ENCODE results near the gene CORO6. TPM values are rescaled to one million over a fixed set of nuclear protein-coding genes. Genes with fewer than 3 reads are reported as not detected.

The CORO6 gene
- total and polyA plus RNA-seq, 3 donors from 2014 or later = 6.3 to 15.5 (median 11.7) TPM

DNA sequence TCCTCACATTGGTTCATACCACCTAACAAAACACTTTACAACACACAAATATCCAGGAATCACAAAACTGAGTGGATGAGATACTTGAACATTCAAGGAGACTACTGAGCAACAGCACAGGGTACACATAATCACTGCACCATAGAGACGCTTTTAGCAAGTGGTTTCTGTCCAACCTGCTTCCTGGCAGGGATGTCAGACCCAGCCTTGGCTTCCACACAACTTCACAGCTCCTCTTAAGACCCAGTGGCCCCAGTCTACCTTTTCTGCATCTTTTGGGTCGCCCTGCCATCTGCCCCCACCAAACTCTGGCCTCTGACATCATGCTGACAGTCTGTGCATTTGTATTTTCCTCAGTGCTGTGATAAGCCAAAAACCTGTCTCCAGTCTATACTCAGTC, 5.9 kb upstream of the CORO6 start:
- Histone ChIP-seq H3K4me3 (no peak overlapping the region), H3K27ac (no peak overlapping the region), H3K36me3 (ENCODE audit: low read depth, missing control alignments) (no peaks in the 10 kb centered on the region), H3K9me3 (no peaks in the 10 kb centered on the region), H3K4me1 (no peaks in the 10 kb centered on the region), H3K27me3 (no peaks in the 10 kb centered on the region)
- intact Hi-C loops (cut with DNase I; ENCODE audit: low total_unique reads) = loop anchor here (5.0 kb wide), 1 partner anchor 149 kb away; no protein-coding TSS in a partner anchor
- TF ChIP-seq POLR2A (IDR thresholded peaks at IDR 0.05) = no peak
- TF ChIP-seq, protein P1, sequence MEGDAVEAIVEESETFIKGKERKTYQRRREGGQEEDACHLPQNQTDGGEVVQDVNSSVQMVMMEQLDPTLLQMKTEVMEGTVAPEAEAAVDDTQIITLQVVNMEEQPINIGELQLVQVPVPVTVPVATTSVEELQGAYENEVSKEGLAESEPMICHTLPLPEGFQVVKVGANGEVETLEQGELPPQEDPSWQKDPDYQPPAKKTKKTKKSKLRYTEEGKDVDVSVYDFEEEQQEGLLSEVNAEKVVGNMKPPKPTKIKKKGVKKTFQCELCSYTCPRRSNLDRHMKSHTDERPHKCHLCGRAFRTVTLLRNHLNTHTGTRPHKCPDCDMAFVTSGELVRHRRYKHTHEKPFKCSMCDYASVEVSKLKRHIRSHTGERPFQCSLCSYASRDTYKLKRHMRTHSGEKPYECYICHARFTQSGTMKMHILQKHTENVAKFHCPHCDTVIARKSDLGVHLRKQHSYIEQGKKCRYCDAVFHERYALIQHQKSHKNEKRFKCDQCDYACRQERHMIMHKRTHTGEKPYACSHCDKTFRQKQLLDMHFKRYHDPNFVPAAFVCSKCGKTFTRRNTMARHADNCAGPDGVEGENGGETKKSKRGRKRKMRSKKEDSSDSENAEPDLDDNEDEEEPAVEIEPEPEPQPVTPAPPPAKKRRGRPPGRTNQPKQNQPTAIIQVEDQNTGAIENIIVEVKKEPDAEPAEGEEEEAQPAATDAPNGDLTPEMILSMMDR (IDR thresholded peaks at IDR 0.05) = no peak
- no peak for DNase-seq
- 94% methylated on average over 2 of the region's 2 CpGs for WGBS, 2 donors

DNA sequence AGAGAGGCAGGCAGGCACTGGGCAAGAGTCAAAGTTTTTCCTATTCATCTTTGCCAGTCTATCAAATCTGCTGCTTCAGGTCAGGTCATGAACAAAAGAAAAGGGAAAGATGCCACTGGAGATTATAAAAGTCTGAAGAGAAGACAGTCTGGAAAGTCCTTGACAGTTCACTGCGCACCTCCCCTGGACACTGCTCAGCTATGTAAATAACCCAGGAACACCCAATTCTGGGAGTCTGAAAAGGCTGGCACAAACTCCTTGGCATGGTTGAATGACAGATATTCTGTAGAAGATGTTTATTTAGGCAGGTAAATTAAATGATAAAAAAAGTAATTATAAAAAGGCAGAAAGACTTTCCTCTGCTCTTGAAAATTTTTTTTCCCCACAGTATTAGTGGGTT, 5.2 kb upstream of the CORO6 start:
- intact Hi-C loops (cut with DNase I; ENCODE audit: low total_unique reads) = loop anchor here (5.0 kb wide), 1 partner anchor 149 kb away; no protein-coding TSS in a partner anchor
- Histone ChIP-seq H3K36me3 (ENCODE audit: low read depth, missing control alignments) (no peaks in the 10 kb centered on the region), H3K4me1 (no peaks in the 10 kb centered on the region), H3K27me3 (no peaks in the 10 kb centered on the region), H3K9me3 (no peaks in the 10 kb centered on the region), H3K4me3 (no peak overlapping the region), H3K27ac (no peak overlapping the region)
- WGBS, 2 donors = 93 to 95% methylated on average over 1 of the region's 1 CpG
- no peak for TF ChIP-seq POLR2A (IDR thresholded peaks at IDR 0.05)
- TF ChIP-seq, protein P1 (IDR thresholded peaks at IDR 0.05) = no peak
- DNase-seq = no peak

DNA sequence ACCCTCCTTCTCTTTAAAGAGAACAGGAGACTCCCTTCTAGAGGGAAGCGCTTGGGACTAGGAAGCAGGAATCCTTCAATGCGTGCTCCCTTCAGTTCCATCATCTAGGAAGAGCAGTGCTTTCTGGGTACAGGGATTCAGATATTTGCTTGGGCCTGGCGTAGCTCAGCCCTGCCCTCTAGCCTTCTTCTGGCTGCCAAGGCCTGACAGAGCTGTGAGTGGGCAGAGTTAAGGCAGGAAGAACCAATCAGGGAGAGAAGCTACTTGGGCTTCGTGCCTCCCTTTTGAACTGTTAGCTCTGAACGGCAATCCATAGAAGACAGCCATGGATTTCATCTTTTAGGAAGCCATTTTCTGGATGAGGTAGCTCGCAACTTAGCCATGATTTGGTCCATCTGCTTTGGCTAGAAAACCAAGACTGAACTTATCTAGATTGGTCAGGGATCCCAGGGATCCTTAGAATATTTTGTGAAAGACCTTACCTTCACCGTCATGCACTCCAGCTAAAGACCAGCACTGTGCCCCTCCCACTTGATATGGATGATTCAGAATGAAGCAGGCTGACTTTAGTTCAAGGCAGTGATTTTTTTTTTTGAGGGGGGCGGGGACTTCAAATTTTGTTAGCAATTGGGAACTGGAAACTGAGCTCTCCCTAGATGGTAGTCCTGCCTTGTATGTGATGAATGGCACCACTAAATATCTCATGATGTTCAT, 2.5 kb upstream of the CORO6 start:
- no peak overlapping the region for H3K27ac ChIP-seq
- no peaks in the 10 kb centered on the region for H3K9me3 ChIP-seq
- intact Hi-C loops (cut with DNase I; ENCODE audit: low total_unique reads) = loop anchor here (5.0 kb wide), 1 partner anchor 152 kb away; no protein-coding TSS in a partner anchor
- H3K36me3 ChIP-seq (ENCODE audit: low read depth, missing control alignments) = no peaks in the 10 kb centered on the region
- H3K4me3 ChIP-seq = no peak overlapping the region
- 81 to 83% methylated on average over 8 of the region's 8 CpGs for WGBS, 2 donors
- TF ChIP-seq, protein P1 (IDR thresholded peaks at IDR 0.05) = no peak
- H3K4me1 ChIP-seq = no peaks in the 10 kb centered on the region
- DNase-seq = no peak
- H3K27me3 ChIP-seq = no peaks in the 10 kb centered on the region

DNA sequence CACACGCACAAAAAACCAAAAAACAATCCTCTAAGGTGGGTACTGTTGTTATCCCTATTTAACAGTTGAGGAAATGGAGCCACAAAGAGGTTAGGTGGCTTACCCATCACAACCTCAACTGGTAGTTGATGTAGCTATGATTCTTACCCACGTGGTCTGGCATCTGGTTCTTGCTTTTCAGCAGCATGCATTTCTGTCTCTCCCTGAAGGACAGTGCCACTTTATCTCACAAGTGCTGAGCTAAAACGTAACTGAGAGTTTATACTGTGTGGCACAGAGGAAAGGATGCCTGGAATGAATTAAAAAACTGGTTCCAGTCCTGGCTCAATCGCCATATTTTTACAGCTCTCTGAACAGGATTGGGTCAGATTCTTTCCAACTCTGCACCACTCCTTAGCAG, 1.9 kb upstream of the CORO6 start:
- H3K4me1 ChIP-seq = no peaks in the 10 kb centered on the region
- 59 to 79% methylated on average over 4 of the region's 4 CpGs for WGBS, 2 donors
- DNase-seq = no peak
- H3K36me3 ChIP-seq (ENCODE audit: low read depth, missing control alignments) = no peaks in the 10 kb centered on the region
- intact Hi-C loops (cut with DNase I; ENCODE audit: low total_unique reads) = no loop called here
- no peak overlapping the region for H3K27ac ChIP-seq
- TF ChIP-seq, protein P1 (IDR thresholded peaks at IDR 0.05) = no peak
- no peak for TF ChIP-seq POLR2A (IDR thresholded peaks at IDR 0.05)
- no peaks in the 10 kb centered on the region for H3K9me3 ChIP-seq
- no peaks in the 10 kb centered on the region for H3K27me3 ChIP-seq
- H3K4me3 ChIP-seq = no peak overlapping the region

DNA sequence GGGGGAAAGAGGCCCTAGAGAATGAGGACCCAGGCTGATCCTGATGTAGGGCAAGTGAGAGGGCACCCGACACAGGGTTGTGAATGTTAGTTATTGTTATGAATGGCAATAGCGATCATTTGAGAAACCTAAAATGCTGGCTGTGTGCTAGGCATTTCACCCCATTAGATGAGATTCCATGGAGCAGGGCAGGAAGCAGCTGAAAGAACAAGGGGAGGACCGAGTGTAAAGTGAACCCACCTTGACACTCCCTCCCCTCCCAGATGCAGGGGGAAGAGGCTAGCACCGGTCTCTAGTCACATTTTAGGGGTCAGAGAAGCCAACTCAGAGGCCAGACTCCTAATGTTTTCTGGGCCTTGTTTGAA, 553 bp upstream of the CORO6 start:
- TF ChIP-seq POLR2A (IDR thresholded peaks at IDR 0.05) = no peak
- TF ChIP-seq, protein P1 (IDR thresholded peaks at IDR 0.05) = no peak
- H3K27ac ChIP-seq = no peak overlapping the region
- no peak for DNase-seq
- H3K36me3 ChIP-seq (ENCODE audit: low read depth, missing control alignments) = no peaks in the 10 kb centered on the region
- H3K4me3 ChIP-seq = peak overlapping the region; percentile 47 to 58
- intact Hi-C loops (cut with DNase I; ENCODE audit: low total_unique reads) = no loop called here
- 55 to 57% methylated on average over 4 of the region's 4 CpGs for WGBS, 2 donors
- no peaks in the 10 kb centered on the region for H3K4me1 ChIP-seq
- no peaks in the 10 kb centered on the region for H3K9me3 ChIP-seq
- H3K27me3 ChIP-seq = no peaks in the 10 kb centered on the region
